DOHH2 (cell line): Measurements from ENCODE around the gene SPSB4.

Source experiments
- H3F3A ChIP-seq: fragments of 200-600 bp; sonication (generic), shearing (Covaris generic); 2 replicates; pipeline ENCODE4 v1.6.0; 2016; ENCODE audit warnings: antibody characterized with exemption, mild to moderate bottlenecking; ENCODE audit not compliant: control insufficient read depth, insufficient read depth
- H3K27ac ChIP-seq: fragments of 200-600 bp; sonication (generic); 2 replicates; pipeline ENCODE4 v1.5.1; 2014; ENCODE audit warnings: low read depth, mild to moderate bottlenecking, low read length, moderate library complexity
- H3K27me3 ChIP-seq: fragments of 200-600 bp; sonication (generic); 2 replicates; pipeline ENCODE4 v1.6.1; 2014; ENCODE audit warnings: mild to moderate bottlenecking, low read length, mixed read lengths; ENCODE audit not compliant: control insufficient read depth
- H3K36me3 ChIP-seq: fragments of 200-600 bp; sonication (generic); 2 replicates; pipeline ENCODE4 v1.6.1; 2014; ENCODE audit warnings: mild to moderate bottlenecking, low read length, moderate library complexity, mixed read lengths; ENCODE audit not compliant: control insufficient read depth
- H3K4me1 ChIP-seq: fragments of 200-600 bp; sonication (generic); 2 replicates; pipeline ENCODE4 v1.6.1; 2014; ENCODE audit warnings: mild to moderate bottlenecking, low read length, mixed read lengths; ENCODE audit not compliant: control insufficient read depth
- H3K4me2 ChIP-seq: fragments of 200-600 bp; sonication (generic); 2 replicates; pipeline ENCODE4 v1.6.0; 2014; ENCODE audit warnings: mild to moderate bottlenecking, low read length, moderate library complexity
- H3K4me3 ChIP-seq: fragments of 200-600 bp; sonication (generic); 2 replicates; pipeline ENCODE4 v1.5.1; 2014; ENCODE audit warnings: mild to moderate bottlenecking, low read length, mixed read lengths
- H3K79me2 ChIP-seq: fragments of 200-600 bp; sonication (generic); 2 replicates; pipeline ENCODE4 v1.6.1; 2014; ENCODE audit warnings: mild to moderate bottlenecking, low read length, mixed read lengths; ENCODE audit not compliant: control insufficient read depth
- H3K9me2 ChIP-seq: fragments of 200-600 bp; sonication (generic); replicated peaks from 2 replicates; pipeline ENCODE4 v1.6.1; 2014; ENCODE audit warnings: mild to moderate bottlenecking, low read length, mixed read lengths; ENCODE audit not compliant: control insufficient read depth
- H3K9me3 ChIP-seq: fragments of 200-600 bp; sonication (generic); 2 replicates; pipeline ENCODE4 v1.6.1; 2014; ENCODE audit warnings: antibody characterized with exemption, low read length, mixed read lengths; ENCODE audit not compliant: control insufficient read depth, insufficient read depth
- H4K20me1 ChIP-seq: fragments of 200-600 bp; sonication (generic); 2 replicates; pipeline ENCODE4 v1.6.0; 2014; ENCODE audit warnings: low read depth, mild to moderate bottlenecking, antibody characterized with exemption, low read length, moderate library complexity; ENCODE audit not compliant: control insufficient read depth, insufficient read depth
- EZH2phosphoT487 ChIP-seq: fragments of 200-600 bp; sonication (generic); IDR thresholded peaks from 2 replicates; pipeline ENCODE4 v1.6.1; 2017; ENCODE audit warnings: borderline replicate concordance, mild to moderate bottlenecking, antibody characterized with exemption, low read length, moderate library complexity, mixed read lengths
- TF ChIP-seq, protein P1 (sequence below): fragments of 200-600 bp; sonication (generic); IDR thresholded peaks from one replicate; pipeline ENCODE4 v1.5.1; 2014; ENCODE audit warnings: antibody characterized with exemption, mild to moderate bottlenecking, low read depth, low read length; ENCODE audit not compliant: poor library complexity, severe bottlenecking

Gene SPSB4

DNA sequence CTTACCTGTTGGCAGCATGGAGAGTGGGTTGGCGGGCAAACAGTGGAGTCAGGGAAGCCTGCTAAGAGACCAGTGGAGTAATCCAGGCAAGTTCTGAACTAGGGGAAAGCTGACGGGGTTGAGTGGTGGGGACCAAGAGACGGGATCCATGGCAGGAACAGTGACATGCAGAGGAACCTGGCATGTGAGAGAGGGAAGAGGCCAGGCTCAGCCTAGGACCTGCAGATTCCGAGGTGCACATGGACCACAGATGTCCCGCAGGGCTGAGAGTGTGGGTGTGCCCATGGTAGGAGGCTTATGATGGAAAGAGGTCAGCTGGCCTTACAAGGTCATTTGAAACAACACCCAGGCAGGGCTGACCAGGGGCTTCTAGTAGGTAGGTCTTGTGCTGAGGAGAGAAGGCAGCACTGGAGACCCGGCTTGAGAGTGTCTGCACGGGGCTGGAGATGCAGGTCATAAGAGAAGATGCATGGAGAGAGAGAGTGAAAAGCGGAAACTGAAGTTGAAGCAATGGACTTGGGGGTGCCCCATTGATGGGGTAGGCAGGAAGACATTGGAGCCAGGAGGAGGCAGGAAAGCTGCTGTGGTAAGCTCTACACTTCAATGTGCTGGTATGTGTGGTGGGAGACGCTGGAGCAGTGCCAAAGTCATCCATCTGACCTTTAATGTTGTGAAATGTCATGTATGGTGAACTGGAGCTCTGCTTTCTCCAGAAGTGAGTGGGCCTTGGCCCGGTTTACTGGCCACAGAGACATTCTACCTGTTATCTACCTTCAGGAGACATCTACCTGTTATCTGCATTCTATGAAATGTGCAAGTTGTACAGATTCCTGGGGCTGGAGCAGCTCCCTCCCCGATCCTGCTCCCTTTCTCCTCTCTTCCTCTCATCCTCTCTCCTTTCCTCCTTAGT is 4.6 kb downstream of the SPSB4 start:
- Histone ChIP-seq H3K4me1 (no peaks in the 10 kb centered on the region), H3K27me3 (peaks cover 3% of the 10 kb centered on the region; the same call in 1 of the 2 replicates), H3K9me2 (no peaks in the 10 kb centered on the region), H3F3A (no peaks in the 10 kb centered on the region), H3K36me3 (no peaks in the 10 kb centered on the region), H3K4me2 (no peak overlapping the region), H3K9me3 (peaks cover 3% of the 10 kb centered on the region), H3K4me3 (no peak overlapping the region), H3K79me2 (no peaks in the 10 kb centered on the region), H3K27ac (no peak overlapping the region), H4K20me1 (no peaks in the 10 kb centered on the region)
- no peak for TF ChIP-seq EZH2phosphoT487
- TF ChIP-seq, protein P1, sequence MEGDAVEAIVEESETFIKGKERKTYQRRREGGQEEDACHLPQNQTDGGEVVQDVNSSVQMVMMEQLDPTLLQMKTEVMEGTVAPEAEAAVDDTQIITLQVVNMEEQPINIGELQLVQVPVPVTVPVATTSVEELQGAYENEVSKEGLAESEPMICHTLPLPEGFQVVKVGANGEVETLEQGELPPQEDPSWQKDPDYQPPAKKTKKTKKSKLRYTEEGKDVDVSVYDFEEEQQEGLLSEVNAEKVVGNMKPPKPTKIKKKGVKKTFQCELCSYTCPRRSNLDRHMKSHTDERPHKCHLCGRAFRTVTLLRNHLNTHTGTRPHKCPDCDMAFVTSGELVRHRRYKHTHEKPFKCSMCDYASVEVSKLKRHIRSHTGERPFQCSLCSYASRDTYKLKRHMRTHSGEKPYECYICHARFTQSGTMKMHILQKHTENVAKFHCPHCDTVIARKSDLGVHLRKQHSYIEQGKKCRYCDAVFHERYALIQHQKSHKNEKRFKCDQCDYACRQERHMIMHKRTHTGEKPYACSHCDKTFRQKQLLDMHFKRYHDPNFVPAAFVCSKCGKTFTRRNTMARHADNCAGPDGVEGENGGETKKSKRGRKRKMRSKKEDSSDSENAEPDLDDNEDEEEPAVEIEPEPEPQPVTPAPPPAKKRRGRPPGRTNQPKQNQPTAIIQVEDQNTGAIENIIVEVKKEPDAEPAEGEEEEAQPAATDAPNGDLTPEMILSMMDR = no peak

DNA sequence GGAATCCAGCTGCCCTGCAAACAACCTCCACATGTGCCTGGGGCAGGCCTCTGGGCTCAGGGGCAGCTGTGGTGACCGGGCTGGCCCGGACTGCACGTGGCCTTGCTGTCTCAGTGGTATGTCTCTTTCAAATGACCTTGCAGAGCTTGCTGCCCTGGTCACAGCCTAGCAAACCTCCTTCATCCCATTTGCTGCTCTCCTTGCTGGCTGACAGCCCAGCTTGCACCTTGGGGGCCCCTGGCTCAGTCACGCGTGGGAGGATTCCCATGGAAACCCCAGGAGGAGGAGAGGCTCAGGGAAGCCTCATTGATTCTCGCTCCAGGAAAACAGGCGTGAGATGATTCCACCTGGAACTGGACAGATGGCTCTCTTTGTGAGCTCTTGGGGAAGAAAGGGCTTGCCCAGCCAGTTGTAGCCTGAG is 5.6 kb downstream of the SPSB4 start:
- peaks cover 3% of the 10 kb centered on the region for H3K9me3 ChIP-seq
- no peaks in the 10 kb centered on the region for H3F3A ChIP-seq
- peaks cover 3% of the 10 kb centered on the region; the same call in 1 of the 2 replicates for H3K27me3 ChIP-seq
- no peak overlapping the region for H3K27ac ChIP-seq
- no peaks in the 10 kb centered on the region for H3K79me2 ChIP-seq
- H3K4me2 ChIP-seq = no peak overlapping the region
- no peaks in the 10 kb centered on the region for H3K9me2 ChIP-seq
- no peaks in the 10 kb centered on the region for H3K4me1 ChIP-seq
- H3K36me3 ChIP-seq = no peaks in the 10 kb centered on the region
- no peaks in the 10 kb centered on the region for H4K20me1 ChIP-seq
- H3K4me3 ChIP-seq = no peak overlapping the region
- TF ChIP-seq EZH2phosphoT487 = no peak
- TF ChIP-seq, protein P1 = no peak

DNA sequence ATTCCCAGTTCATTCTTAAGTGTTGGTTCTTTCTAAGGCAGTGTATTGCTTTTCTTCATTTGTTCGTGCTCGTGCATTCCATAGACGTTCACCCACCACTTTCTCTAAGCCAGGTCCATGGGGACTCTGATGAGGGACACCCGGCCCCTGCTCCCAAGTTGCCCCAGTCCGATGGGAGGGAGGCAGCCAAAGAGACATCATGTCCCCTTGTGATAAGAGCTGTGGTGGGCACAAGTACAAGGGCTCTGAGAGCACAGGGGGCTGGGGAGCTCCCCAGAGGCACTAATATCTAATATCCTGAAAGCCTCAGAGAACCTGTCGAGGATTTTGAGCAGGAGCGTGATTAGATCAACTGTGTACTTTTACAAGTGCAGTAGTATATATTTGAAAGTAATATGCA is 6.3 kb downstream of the SPSB4 start:
- TF ChIP-seq, protein P1 = no peak
- TF ChIP-seq EZH2phosphoT487 = no peak
- Histone ChIP-seq H3K36me3 (no peaks in the 10 kb centered on the region), H3K4me3 (no peak overlapping the region), H3F3A (no peaks in the 10 kb centered on the region), H3K9me2 (no peaks in the 10 kb centered on the region), H4K20me1 (no peaks in the 10 kb centered on the region), H3K4me2 (no peak overlapping the region), H3K27me3 (peaks cover 3% of the 10 kb centered on the region; the same call in 1 of the 2 replicates), H3K79me2 (no peaks in the 10 kb centered on the region), H3K4me1 (no peaks in the 10 kb centered on the region), H3K9me3 (no peaks in the 10 kb centered on the region), H3K27ac (no peak overlapping the region)
